Measurements from ENCODE around the gene CHD2.

Gene CHD2

DNA sequence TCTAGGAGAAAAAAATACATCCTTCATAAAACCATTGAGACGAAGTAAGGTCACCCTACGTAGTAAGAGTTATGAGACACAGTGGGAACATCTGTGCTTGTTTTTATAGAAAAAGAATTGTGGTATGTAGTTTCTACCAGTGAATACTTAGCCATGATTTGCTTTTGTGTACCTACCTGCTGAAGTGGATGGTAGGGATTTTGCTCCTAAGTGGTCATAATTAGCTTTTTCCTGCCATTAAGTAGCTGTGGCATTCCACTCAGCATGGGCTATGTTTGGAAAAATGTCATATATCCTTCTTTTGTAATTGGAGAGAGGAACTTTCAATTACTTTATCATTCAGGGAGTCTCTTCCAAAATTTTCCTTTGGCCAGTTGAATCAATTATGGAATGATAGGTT, 63.7 kb downstream of the CHD2 start:
- DNase-seq: no peak

DNA sequence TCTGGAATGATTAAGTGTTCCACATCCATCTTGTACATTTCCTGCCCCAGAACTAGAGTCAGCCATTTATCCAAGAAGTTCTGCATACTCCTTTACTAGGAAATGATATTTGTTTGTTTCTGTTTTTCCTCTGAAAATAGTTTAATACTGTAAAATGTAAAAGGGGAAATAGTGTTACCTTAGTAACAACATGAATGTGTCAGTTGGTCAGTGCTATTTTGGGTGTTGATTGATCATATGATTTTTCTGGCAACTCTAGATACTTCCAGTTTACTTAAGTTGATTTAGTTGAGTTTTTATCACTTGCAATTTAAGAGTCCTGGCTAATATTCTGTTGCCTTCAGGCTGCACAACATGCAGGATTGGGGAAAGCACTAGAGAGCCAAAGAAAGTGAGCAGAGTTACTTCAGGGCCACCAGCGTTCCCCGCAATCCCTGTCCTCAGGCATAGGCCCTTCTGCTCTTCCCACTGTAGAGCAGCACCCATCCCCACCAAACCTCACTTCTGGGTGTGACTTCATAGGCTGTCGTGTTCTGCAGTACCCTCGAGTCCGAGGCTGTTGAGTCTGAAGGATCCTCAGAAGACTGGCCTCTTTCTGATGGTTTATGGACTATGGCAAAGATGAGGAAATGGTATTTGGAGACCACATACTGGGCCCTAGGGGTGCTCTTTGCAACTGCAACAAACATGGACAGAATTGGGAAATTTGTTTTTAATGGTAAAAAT, 69.0 kb downstream of the CHD2 start:
- no peak for DNase-seq

DNA sequence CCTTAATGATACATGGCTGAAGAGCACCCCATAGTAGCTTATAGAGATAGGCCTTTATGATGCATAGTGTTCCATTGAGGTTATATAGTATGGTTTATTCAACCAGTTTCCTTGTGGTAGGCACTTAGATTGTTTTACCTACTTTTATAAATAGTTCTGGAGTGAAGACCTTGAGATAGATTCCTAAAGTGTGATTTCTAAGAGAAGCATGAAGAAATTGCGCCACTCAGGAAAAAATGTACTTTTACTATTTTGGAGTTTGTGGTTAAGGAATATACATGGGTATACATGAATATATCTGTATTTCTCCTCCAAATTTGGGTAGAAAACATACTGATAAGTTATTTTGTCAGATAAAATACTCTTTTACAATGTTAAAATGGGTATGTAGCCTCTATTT, 70.5 kb downstream of the CHD2 start:
- no peak for DNase-seq

DNA sequence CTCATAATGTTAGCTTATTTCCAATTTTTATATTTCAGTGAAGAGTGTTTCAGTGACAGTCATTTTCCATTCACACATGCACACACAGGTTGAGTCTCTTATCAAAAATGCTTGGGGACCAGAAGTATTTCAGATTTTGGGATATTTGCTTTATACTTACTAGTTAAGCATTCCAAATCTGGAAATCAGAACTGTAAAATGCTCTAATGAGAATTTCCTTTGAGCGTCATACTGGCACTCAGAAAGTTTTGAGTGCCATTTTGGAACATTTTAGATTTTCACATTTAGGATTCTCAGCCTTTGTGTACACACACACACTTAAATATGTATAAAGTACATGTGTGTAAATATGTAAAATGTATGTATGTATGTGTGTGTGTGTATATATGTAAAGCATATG, 71.0 kb downstream of the CHD2 start:
- no peak for DNase-seq

- DNase-seq: no peak
Observed at GRCh38 chr15:92971713-92972112, 71.6 kb downstream of the CHD2 start.

DNA sequence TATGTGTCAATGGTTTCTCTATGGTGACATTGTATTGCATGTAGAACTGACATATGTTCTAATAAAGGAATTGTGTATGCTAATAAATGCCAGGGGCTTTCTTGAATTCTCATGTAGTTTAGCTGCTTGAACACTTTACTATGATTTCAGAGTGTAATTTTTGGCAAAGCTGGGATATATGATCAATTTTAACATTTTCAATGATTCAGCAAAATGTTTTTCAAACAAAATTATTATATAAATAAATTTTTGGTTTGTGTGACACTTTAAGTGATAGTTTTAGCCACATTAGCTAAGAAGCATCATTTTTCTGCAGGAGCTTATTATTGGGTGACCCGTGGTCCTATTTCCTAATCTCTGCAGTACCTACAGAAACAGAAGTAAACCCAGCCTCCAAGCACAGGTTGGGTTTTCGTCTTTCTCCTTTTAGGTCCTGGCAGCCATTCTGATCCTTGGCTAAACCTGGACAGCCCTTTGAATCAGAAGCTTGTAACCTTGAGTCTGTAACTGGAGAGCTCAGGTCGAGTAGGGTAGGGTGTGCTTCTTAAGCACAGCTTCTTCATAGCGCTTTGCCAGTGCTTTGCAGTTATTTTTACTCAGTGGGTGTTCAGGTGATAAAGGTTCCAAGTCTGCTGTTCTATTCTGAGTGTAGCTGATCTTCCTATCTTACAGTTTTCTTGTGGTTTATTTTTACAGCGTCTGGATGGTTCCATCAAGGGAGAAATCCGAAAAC, 74.2 kb downstream of the CHD2 start:
- no peak for DNase-seq

DNA sequence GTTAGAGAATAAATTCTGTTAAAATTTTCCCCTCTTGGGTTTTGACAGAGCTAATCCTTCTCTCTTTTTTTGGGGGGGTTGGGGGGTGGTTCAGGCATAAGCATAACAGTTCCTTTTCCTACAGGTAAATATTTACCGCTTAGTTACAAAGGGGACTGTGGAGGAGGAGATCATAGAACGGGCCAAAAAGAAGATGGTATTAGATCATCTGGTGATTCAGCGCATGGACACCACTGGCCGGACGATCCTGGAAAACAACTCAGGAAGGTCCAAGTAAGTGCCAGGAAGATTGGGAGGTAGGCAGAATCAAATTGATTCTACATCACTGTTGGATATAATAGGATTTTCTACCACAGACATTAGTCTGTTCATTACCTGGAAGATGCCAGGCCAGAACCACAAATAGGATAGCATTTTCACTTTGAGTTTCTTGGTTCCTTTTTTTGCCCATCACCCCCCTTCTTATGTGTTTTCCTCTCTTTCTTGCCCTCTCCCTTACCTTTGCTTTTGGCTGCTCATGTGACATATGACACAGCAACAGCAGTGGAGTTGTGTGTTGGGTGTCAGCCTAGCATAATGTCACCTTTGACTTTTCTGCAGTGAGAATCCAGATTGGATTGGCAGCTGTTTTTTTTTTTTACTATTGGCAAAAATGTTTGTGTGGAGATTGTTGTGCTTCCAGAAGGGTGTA, 79.0 kb downstream of the CHD2 start:
- DNase-seq: no peak

DNA sequence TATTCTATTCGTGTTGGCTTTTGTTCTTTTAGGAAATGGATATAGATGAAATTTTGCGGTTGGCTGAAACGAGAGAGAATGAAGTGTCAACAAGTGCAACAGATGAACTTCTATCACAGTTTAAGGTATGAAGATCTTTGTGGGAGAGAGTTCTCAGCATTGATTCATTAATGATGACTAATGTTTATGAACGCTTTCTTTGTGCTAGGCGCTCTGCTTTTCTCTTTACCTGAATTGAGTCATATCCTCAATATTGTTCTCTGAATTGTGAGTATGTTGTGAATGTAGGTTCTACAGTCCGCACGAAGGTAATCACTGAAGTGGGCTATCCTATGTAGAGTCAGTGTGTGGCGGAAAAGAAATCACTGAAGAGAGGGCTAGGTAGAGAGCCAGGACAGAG, 81.2 kb downstream of the CHD2 start:
- DNase-seq: no peak

DNA sequence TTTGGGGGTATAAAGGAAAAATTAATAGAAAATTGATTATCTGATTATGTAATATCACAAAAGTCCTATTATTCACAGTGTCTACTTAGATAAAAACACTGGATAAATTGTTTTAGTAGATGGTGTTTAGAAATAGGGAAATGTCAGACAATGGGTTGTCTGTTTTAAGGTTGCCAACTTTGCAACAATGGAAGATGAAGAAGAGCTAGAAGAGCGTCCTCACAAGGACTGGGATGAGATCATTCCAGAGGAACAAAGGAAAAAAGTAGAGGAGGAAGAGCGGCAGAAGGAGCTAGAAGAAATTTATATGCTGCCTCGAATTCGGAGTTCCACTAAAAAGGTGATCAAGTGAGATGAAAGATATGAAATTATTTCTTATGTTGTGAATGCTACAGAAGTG, 84.0 kb downstream of the CHD2 start:
- DNase-seq: no peak

- DNase-seq: no peak
Observed at GRCh38 chr15:92989470-92989869, 89.3 kb downstream of the CHD2 start.

- no peak for DNase-seq
Observed at GRCh38 chr15:92990031-92990430, 89.9 kb downstream of the CHD2 start.

DNA sequence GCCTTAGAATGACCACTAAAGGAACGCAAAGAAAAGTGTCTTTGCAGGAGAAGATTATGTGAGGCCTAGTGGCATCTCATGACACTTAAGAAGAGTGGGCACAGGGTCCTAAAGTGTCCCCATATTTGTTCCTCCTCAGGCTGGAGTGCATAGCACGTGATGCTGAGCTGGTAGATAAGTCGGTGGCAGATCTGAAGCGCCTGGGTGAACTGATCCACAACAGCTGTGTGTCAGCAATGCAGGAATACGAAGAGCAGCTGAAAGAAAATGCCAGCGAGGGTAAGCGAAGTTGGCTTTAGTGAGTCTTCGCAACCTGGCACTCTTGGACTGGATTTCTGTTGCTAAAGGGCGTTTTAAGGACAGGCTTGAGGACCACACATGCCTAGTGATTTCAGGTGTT, 92.6 kb downstream of the CHD2 start:
- no peak for DNase-seq

DNA sequence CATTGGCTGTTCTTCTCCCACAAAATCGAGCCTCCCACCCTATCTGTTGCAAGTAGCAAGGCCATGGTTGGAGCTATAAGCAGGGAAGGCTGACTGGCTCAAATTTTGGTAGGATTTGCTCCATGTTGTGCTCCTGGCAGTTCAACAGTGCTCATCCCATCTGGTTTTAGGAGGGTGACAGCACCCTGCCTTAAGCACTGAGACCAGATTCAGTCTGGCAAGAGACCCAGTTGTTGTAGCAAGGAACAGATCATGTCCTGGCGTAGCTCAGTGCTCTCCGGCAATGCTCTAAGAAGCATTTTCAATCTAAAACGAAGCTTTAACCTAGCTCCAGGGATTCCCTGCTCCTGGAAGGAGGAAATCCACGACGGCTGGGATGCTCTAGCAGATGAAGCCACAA, 97.7 kb downstream of the CHD2 start:
- no peak for DNase-seq

DNA sequence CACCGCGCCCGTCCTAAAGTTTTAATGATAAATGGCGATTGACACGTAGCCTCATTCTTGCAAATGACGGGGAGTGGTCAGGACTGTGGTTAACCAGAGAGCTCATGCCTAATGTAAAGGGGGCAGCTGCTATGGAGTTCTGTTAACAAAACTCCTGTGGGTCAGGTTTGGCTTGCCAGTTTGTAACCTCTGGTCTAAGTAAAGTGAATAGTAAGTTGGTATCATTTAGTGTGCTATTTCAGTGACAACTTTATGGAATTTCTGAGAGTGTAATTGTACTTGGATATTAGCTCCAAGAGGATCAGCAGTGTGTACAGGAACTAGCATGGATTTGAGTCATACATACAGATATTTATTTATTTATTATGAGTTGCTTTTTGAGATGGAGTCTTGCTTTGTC, 101.0 kb downstream of the CHD2 start:
- DNase-seq: no peak

DNA sequence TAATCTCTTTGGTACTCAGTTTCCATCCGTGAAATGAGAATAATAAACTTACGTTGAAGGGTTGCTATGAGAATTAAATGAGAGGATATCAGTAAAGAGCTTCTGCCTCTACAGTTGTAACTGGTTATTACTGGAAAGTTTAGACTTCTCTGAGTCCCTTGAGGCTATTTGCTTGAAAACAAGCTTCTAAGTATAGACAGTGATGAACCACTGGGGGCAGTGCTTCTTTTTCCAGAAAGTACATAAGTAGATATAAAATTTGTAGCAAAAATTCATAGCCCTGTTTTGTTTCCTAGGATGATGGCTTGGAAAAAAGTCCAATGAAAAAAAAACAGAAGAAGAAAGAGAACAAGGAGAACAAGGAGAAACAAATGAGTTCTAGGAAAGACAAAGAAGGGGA, 101.8 kb downstream of the CHD2 start:
- no peak for DNase-seq

DNA sequence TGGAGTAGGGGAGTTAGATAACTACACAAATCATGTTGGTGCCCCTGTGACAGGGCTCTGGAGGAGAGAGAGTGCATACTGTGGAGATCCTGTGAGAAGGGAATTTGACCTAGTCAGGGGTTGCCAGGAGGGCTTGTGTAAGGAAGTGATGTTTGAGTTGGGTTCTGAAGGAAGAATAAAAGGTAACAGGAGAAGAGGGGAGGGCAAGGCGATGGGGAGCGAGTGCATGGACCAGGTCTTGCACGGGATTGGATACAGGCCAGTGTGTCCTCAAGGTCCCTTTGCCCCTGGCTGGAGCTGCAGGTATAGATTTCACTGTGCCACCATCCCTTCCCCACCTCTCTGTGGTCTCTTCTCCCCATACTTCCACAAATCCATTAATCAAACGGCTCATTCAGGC, 105.0 kb downstream of the CHD2 start:
- no peak for DNase-seq

- DNase-seq: no peak
Observed at GRCh38 chr15:93007994-93008393, 107.9 kb downstream of the CHD2 start.

- DNase-seq: no peak
Observed at GRCh38 chr15:93012786-93013185, 112.7 kb downstream of the CHD2 start.

DNA sequence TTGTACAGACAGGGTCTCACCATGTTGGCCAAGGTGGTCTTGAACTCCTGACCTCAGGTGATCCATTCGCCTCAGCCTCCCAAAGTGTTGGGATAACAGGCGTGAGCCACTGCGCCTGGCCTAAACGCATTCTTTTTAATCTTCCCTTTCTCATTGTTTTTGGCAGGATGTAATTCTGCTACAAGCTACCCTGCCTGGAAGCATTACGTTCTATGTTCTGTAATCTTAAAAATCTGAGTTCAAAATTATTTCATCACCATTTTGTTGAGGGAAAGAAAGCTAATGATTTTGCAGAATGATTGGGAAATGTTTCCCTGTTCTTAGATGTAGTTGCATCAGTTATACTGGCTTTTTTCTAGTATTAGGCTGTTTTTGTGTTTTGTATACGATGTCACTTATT, 117.4 kb downstream of the CHD2 start:
- no peak for DNase-seq

GRCh38 chr15:93018574-93018973, 118.5 kb downstream of the CHD2 start:
- no peak for DNase-seq

DNA sequence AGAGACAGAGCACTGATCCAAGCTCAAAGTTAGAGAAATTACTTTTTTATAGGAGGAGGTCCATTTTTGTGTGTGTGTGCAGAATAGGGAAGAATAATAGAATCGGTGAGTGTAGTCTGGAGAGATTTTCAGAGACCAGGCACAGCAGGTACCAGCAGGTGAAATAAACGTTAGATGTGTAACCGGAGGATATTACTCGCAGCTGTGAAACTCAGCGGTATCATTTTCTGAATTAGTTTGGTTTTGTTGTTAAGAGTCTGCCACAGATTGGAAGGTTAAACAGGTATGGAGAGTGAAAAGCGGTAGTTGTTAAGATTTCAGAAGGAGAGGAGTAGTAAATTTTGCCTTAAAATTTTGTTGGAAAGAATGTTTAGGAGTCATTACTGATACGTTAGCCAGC, 119.0 kb downstream of the CHD2 start:
- DNase-seq: no peak

DNA sequence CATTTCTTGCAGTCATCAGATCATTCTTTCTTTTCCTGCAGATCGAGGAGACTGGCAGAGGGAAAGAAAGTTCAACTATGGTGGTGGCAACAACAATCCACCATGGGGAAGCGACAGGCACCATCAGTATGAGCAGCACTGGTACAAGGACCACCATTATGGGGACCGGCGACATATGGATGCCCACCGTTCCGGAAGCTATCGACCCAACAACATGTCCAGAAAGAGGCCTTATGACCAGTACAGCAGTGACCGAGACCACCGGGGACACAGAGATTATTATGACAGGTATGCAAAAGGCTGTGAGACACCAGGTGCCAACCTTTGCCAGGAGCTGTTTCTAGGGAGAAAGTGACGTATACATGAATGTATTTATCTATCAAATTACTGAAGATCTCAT, 119.8 kb downstream of the CHD2 start:
- no peak for DNase-seq

DNA sequence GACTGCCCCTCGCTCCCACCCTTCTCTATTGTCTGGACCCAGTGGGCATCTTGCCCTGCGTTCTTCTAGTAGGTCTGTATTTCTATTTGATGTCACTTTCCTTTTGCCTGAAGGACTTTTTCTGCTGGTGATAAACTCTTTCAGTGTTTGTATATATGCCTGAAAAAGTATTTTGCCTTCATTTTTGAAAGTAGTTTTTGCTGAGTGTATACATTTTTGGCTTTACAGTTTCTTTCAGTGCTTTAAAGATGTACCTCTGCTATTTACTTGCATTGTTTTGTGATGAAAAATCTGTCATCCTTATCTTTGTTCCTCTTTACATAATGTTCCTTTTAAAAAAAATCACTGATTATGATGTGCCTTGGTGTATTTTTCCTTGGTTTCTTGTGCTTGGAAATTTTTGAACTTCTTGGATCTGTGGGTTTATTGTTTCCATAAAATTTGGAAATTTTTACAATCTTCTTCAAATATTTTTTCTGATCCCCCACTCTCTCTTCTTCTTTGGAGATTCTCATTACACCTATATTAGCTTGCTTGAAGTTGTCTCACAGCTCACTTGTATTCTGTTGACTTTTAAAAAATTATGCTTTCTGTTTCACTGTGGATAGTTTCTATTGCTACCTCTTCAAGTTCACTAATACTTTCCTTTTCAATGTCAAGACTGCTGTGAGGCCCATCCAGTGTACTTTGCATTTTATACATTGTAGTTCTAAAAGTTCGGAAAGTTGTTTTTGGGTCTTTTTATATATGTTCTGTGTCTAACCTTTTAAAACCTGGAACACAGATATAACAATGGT, 121.0 kb downstream of the CHD2 start:
- DNase-seq: no peak

All from islet precursor cell (in vitro differentiated cells).